ENCODE measurements around the gene KHK.
A peak's percentile ranks its signal among the peaks of the same experiment; 100 is the strongest.
"Not testable (repeated sequence)": the region's sequence is repeated elsewhere in the genome, so short reads cannot be mapped to it uniquely, and the experiment has no call there.

The KHK gene

DNA sequence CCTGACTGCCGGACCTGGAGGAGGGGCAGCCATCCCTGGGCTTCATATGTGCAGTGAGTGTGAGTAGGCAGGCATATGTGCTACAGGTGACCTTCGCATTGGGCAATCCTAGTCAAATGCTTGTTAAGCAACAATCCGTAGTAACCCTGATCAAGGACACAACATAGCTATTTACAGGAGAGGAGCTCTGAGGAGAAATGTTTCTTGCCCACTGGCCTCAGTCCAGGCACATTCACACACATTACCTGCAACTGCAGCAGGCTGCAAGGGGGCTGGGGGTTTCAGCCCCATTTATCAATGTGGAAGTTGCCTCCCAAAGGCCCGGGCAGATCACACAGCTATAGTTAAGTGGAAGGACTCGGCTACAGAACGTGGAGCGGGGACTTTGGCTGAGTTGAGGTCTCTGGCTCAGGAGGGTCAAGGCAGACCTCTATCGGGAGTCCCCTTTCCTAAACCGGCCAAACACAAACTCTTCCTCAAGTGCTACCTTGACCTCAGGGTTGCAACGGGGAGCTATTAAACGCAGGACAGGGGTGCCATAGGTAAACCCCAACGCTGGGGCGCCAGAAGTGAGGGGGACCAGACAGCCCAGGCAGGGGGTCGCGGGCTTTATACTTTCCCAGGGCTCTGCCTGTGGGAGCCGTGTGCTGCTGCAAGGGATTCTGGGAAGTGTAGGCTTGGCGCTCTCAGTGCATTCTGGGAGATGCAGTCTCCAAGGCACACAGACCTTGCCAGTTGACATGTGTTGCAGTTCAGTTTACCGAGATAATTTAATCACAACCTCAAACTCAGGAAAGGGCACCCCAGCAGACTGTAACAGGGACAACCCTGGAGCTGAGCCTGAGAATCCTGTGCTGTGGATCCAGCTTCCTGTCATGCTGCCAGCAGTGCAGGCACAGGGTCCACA, 9.4 kb downstream of the KHK start:
- peak in 47 of 56 donors; percentile 14 to 83 (median 58) for DNase-seq

- no peak for DNase-seq
These were observed 10.3 kb downstream of the KHK start for GRCh38 chr2:27096748-27097297.

GRCh38 chr2:27097341-27097740, 10.8 kb downstream of the KHK start:
- DNase-seq: no peak

- DNase-seq: no peak
These were observed 12.9 kb downstream of the KHK start for GRCh38 chr2:27099334-27099955.

DNA sequence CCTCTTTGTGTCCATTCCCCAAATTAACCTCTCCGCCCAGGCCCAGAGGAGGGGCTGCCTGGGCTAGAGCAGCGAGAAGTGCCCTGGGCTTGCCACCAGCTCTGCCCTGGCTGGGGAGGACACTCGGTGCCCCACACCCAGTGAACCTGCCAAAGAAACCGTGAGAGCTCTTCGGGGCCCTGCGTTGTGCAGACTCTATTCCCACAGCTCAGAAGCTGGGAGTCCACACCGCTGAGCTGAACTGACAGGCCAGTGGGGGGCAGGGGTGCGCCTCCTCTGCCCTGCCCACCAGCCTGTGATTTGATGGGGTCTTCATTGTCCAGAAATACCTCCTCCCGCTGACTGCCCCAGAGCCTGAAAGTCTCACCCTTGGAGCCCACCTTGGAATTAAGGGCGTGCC, 13.5 kb downstream of the KHK start:
- DNase-seq: no peak

- DNase-seq: no peak
These were observed 15.8 kb downstream of the KHK start for GRCh38 chr2:27102329-27102728.

GRCh38 chr2:27105981-27106380, 19.4 kb downstream of the KHK start:
- DNase-seq: no peak

DNA sequence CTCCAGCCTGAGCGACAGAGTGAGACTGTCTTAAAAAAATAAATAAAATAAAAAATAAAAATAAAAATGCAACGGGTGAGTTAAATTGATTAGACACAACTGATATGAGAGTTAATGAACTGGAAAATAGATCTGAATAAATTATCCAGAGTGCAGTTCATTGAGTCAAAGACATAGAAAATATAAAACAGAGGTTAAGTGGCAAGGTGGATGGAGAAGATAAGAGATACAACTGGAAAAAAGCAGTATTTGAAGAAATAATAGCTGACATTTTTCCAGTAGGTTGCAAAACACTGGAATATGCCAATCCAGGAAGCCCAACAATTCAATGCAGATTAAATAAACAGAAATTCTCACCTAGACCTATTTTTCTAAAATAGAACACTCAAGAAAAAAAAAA, 21.6 kb downstream of the KHK start:
- DNase-seq: no peak

DNA sequence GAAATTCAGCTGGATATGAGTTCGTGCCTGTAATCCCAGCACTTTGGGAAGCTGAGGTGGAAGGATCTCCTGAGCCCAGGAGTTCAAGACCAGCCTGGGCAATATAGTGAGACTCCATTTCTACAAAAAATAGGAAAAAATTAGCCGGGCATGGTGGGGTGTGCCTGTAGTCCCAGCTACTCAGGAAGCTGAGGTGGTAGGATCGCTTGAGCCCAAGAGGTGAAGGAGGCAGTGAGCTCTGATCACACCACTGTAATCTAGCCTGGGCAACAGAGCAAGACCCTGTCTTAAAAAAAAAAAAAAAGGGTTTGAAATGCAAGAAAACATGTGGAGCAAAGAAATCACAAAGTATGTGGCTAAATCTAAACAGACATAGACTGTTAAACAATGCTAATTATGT, 22.5 kb downstream of the KHK start:
- no peak for DNase-seq

GRCh38 chr2:27110603-27111352, 24.2 kb downstream of the KHK start:
- DNase-seq: not testable (repeated sequence)

GRCh38 chr2:27111392-27112078, 25.0 kb downstream of the KHK start:
- not testable (repeated sequence) for DNase-seq

DNA sequence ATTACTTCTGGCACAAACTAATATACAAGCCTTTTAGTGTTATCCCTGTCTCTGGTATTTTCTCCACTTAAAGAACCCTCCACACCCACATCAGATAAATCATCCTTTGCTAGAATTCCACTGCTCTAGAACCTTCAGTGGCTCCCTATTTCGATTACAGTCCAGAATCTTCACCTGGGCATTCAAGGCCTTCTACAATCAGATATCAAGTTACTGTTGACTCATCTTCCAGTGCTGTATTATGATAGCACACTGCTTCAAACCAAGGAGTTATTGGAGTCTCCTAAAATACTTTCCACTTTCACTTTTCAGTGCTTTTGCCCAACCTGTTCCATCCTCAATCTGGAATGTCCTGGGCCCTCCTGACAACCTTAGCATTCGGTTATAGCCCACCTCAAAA, 28.9 kb downstream of the KHK start:
- no peak for DNase-seq

- peak in 2 of 56 donors; percentile 18 to 30 for DNase-seq
These were observed 31.5 kb downstream of the KHK start for GRCh38 chr2:27117995-27118524.

GRCh38 chr2:27118525-27119329, 32.2 kb downstream of the KHK start, which contains the start of gene CGREF1:
CGREF1 (minus strand) TSS chr2:27119128; CDS start chr2:27104366, 14,762 bp downstream.
- peak in 14 of 56 donors; percentile 11 to 70 (median 20) for DNase-seq

GRCh38 chr2:27119330-27119670, 32.7 kb downstream of the KHK start:
- not testable (repeated sequence) for DNase-seq

DNA sequence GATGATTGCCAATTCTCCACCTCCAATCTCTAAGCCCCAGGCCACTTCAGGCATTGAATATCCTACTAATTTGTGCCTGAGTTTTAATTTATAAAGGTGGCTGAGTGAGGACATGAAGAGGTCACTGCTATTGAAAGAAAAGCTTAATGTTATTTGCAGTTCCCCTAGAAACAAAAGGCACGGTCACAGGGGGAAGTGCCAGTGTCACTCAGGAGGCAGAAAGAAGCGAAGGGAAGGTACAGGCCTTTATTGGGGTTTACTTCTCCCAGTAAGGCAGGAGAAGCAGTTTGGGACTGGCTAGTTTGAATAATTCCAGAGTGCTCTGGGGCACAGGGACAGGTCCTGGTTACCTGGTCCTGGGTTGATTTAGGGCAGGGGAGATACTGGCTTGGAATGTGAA, 35.3 kb downstream of the KHK start:
- DNase-seq: no peak

DNA sequence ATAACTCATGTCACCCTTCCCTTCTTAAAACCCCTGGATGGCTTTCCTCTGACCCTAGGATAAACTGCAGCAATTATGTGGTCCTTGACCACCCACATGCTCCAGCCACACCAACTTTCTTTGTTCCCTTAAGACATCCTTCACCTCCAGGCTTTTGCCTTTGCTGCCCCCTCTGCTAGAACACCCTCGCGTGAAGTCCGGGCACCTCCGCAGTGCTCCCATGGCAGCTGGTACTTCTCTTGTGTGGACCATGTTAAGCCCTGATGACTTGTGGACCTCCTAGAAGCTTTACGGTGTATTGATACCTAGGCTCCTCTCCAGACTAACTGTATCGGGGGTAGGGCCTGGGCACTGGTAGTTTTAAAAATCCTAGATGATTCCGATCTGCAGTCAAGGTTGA, 36.2 kb downstream of the KHK start:
- no peak for DNase-seq

DNA sequence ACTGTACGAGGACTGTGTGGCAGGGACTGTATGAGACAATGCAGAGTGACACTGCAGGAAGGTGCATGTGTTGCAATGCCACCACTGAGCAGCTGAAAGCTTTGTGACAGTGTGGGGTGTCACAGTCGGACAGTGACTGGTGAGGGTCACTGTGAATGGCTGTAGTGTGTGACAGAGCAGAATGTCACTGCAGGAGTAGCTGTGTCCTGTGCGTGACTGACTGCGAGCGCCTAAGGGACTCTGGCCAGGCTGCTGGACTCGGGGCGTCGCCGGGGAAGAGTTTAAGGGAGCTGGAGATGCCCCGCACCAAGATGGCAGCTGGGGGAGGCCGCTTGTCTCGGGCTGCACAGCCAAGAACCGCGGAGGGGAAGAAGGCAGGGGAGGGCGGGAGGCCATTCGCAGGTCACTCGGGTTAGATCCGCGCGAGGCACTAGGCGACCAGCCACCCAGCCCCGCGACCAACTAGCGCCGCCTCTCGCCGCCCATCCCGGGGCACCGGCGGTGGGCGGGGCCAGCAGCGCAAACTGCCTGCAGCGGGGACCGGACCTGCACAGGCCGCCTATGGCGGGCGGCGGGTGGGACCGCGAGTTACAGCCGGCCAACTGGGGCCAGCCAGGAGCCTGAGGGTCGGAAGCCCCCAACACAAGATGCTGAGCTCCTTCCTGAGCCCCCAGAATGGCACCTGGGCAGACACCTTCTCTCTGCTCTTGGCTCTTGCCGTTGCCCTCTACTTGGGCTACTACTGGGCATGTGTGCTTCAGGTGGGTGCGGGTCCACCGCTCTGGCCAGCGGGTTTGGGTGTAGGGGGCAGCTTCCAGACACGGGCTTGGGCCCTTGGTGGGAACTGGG, 37.0 kb downstream of the KHK start, which contains the start of gene ABHD1:
Gene ABHD1 (plus strand): TSS at position 514 of the 849 bp plus-strand sequence. CDS start 134 bp downstream, at position 648.
- peak in 50 of 56 donors; percentile 22 to 83 (median 54) for DNase-seq

GRCh38 chr2:27125104-27125503, 38.5 kb downstream of the KHK start:
- DNase-seq: no peak
